HUES64 (cell line): Measurements from ENCODE around the gene EIF2B5.
A peak's percentile ranks its signal among the peaks of the same experiment; 100 is the strongest.
"Not testable (repeated sequence)": the region's sequence is repeated elsewhere in the genome, so short reads cannot be mapped to it uniquely, and the experiment has no call there.

ENCODE experiments used
- H3K27ac ChIP-seq: 2 replicates; pipeline ENCODE4 v1.7.0; 2013; ENCODE audit warnings: low read depth, low read length, inconsistent platforms
- H3K27me3 ChIP-seq: 2 replicates; pipeline ENCODE4 v1.6.1; 2013; ENCODE audit warnings: mild to moderate bottlenecking, low read length; ENCODE audit not compliant: insufficient read depth
- H3K36me3 ChIP-seq: 2 replicates; pipeline ENCODE4 v1.6.1; 2013; ENCODE audit warnings: mild to moderate bottlenecking, low read length; ENCODE audit not compliant: insufficient read depth
- H3K4me1 ChIP-seq: 2 replicates; pipeline ENCODE4 v1.6.1; 2013; ENCODE audit warnings: mild to moderate bottlenecking, low read length, moderate library complexity; ENCODE audit not compliant: insufficient read depth
- H3K4me3 ChIP-seq: 2 replicates; pipeline ENCODE4 v1.5.1; 2013; ENCODE audit warnings: mild to moderate bottlenecking, low read length, moderate library complexity
- H3K9ac ChIP-seq: 2 replicates; pipeline ENCODE4 v1.6.1; 2013; ENCODE audit warnings: mild to moderate bottlenecking, low read depth, low read length
- H3K9me3 ChIP-seq: 2 replicates; pipeline ENCODE4 v1.6.1; 2013; ENCODE audit warnings: low read depth, low read length; ENCODE audit not compliant: insufficient read depth
- WGBS: fragments of 150-250, 120-280 bp; methylation state at CpG from one replicate; pipeline ENCODE4 v1.1.7; 2013; ENCODE audit warnings: missing lambda C conversion rate; 5-methylcytosine and 5-hydroxymethylcytosine counted together

Gene EIF2B5

GRCh38 chr3:184148076-184148475 is 12.9 kb downstream of the EIF2B5 start:
- Histone ChIP-seq H3K36me3 (peaks cover 27% of the 10 kb centered on the region), H3K9me3 (no peaks in the 10 kb centered on the region), H3K27ac (no peak overlapping the region), H3K27me3 (no peaks in the 10 kb centered on the region), H3K9ac (no peak overlapping the region), H3K4me3 (no peak overlapping the region), H3K4me1 (no peaks in the 10 kb centered on the region)
- WGBS: 88% methylated on average over 1 of the region's 3 CpGs

DNA sequence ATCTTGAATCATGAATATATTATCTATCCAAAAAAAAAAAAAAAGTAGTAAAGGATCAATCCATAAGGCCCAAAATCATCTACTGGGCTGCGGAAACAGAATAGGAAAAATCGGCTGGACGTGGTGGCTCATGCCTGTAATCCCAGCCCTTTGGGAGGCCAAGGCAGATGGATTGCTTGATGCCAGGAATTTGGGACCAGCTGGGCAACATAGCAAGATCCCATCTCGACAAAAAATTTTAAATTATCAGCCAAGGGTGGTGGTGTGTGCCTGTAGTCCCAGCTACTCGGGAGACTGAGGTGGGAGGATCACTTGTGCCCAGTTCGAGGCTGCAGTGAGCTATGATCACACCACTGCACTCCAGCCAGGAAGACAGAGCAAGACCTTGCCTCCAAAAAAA is 14.0 kb downstream of the EIF2B5 start:
- Histone ChIP-seq H3K9ac (no peak overlapping the region), H3K4me1 (no peaks in the 10 kb centered on the region), H3K4me3 (no peak overlapping the region), H3K27ac (no peak overlapping the region), H3K9me3 (no peaks in the 10 kb centered on the region), H3K27me3 (no peaks in the 10 kb centered on the region), H3K36me3 (peaks cover 17% of the 10 kb centered on the region)
- 87% methylated on average over 6 of the region's 6 CpGs for WGBS

DNA sequence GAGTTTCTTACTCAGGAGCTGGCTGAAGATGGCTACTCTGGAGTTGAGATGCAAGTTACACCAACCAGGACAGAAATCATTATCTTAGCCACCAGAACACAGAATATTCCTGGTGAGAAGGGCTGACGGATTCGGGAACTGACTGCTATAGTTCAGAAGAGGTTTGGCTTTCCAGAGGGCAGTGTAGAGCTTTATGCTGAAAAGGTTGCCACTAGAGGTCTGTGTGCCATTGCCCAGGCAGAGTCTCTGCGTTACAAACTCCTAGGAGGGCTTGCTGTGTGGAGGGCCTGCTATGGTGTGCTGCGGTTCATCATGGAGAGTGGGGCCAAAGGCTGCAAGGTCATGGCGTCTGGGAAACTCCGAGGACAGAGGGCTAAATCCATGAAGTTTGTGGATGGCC is 14.6 kb downstream of the EIF2B5 start:
- H3K36me3 ChIP-seq: peaks cover 10% of the 10 kb centered on the region
- WGBS: 73% methylated on average over 6 of the region's 6 CpGs
- H3K27me3 ChIP-seq, H3K27ac ChIP-seq, H3K4me1 ChIP-seq, H3K9me3 ChIP-seq, H3K9ac ChIP-seq, H3K4me3 ChIP-seq: not testable (repeated sequence)

DNA sequence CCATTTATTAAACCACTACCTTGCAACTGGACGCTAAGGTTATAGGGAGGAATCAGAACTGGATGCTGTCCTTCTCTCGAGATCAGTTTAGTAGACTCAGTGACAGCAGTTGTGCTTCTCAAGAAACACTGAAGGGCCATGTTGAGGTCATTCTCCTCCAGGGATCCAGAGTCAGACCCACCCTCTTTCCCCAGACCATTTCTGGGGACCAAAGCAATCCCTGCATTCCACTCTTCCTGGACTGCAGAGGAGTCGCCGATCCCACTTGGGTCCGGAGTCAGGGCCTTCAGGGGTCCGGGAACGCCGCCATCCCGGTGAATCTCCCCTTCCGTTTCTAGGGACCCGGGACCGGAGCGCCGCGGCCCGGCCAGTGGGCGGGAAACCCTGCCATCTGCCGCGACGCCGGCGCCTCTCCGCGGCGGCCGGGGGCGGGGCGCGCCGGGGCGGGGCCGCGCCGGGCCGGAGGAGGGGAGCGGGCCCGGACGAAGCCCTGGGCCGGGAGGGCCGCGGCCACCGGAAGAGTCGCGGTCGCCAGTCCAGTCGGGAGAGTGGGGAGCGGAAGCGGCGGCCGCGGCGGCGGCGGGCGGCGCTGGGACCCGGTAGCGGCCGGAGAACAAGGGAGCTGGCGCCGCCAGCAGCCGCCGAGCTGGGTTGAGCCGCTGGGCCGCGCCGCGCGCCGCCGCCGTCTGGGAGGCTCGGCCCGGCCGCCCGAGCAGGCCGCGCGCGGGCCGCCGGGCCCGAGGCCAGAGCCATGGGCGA is 19.9 kb downstream of the EIF2B5 start, which contains the start of gene DVL3:
DVL3 (plus strand) TSS at position 493 of the 759 bp plus-strand sequence; CDS start at position 752, 259 bp downstream.
- H3K27ac ChIP-seq: peak within 1 kb of the TSS; percentile 84
- peak within 1 kb of the TSS; percentile 88 for H3K4me3 ChIP-seq
- peaks cover 9% of the 10 kb centered on the region; the same call in 1 of the 2 replicates for H3K4me1 ChIP-seq
- under 1% methylated on average over 84 of the region's 84 CpGs for WGBS
- H3K9me3 ChIP-seq: no peaks in the 10 kb centered on the region
- peak within 1 kb of the TSS; percentile 78 for H3K9ac ChIP-seq
- H3K36me3 ChIP-seq: 0 out of 2 replicates have a peak, but pooled peaks cover 3% of the 10 kb centered on the region
- no peaks in the 10 kb centered on the region for H3K27me3 ChIP-seq

GRCh38 chr3:184155644-184156521 is 20.7 kb downstream of the EIF2B5 start:
- H3K27ac ChIP-seq: peak overlapping the region; percentile 84
- H3K36me3 ChIP-seq: peaks cover 6% of the 10 kb centered on the region; the same call in 1 of the 2 replicates
- H3K4me3 ChIP-seq: peak overlapping the region; percentile 88
- H3K4me1 ChIP-seq: peaks cover 9% of the 10 kb centered on the region; the same call in 1 of the 2 replicates
- WGBS: under 1% methylated on average over 46 of the region's 47 CpGs
- H3K9me3 ChIP-seq: no peaks in the 10 kb centered on the region
- H3K27me3 ChIP-seq: no peaks in the 10 kb centered on the region
- H3K9ac ChIP-seq: peak overlapping the region; percentile 78

- Histone ChIP-seq H3K4me3 (peak overlapping the region; percentile 88), H3K9ac (peak overlapping the region; percentile 44), H3K9me3 (no peaks in the 10 kb centered on the region), H3K36me3 (peaks cover 6% of the 10 kb centered on the region; the same call in 1 of the 2 replicates), H3K27me3 (no peaks in the 10 kb centered on the region), H3K4me1 (peaks cover 9% of the 10 kb centered on the region; the same call in 1 of the 2 replicates), H3K27ac (peak overlapping the region; percentile 84)
- 4% methylated on average over 5 of the region's 6 CpGs for WGBS
Observed at GRCh38 chr3:184156522-184156955, 21.4 kb downstream of the EIF2B5 start.

DNA sequence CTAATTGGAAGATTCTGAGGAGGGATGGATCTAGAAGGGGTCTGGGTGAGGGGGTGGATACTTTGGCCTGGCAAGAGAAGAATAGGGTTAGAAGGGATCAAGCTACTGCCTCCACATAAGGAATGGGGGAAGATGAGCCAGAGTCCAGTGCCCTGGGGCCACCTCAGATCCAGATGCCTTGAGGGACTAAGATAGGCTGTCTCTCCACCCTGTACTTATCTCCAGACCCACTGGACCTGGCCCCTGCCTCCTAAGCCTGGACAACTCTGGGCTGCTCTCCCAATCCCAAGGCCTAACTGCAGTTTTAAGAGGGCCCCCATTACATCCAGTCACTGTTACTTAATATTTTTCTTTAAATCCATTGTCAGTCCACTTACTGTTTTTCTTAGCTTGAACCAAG is 22.0 kb downstream of the EIF2B5 start:
- Histone ChIP-seq H3K4me3 (peak overlapping the region; percentile 88), H3K27me3 (no peaks in the 10 kb centered on the region), H3K9ac (peak overlapping the region; percentile 44), H3K9me3 (no peaks in the 10 kb centered on the region), H3K27ac (no peak overlapping the region), H3K4me1 (peaks cover 9% of the 10 kb centered on the region; the same call in 1 of the 2 replicates), H3K36me3 (peaks cover 10% of the 10 kb centered on the region; the same call in 1 of the 2 replicates)

- Histone ChIP-seq H3K27me3 (no peaks in the 10 kb centered on the region), H3K36me3 (peaks cover 12% of the 10 kb centered on the region; the same call in 1 of the 2 replicates), H3K9me3 (no peaks in the 10 kb centered on the region), H3K9ac (no peak overlapping the region), H3K27ac (no peak overlapping the region), H3K4me1 (peaks cover 9% of the 10 kb centered on the region; the same call in 1 of the 2 replicates), H3K4me3 (no peak overlapping the region)
- 92% methylated on average over 4 of the region's 4 CpGs for WGBS
Observed at GRCh38 chr3:184158404-184158803, 23.2 kb downstream of the EIF2B5 start.

DNA sequence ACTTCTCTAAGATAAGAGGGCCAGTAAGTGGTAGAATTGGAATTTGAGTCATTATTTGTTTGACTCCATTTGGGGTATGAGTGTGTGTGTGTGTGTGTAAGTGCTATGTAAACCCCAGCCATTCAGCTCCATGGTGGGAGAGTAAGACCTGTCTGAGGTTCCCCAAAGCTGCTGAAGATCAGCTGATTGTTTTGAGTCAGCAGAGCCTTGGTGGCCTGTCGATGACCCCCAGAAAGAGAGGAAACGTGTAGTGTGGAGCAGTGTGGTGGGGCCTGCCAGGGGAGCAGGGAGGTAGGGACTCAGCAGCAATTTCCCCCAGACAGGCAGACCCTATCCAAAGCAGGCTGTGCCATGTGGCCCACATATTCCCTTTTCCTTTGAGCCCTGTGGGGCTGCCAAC is 25.3 kb downstream of the EIF2B5 start:
- Histone ChIP-seq H3K4me1 (peaks cover 9% of the 10 kb centered on the region; the same call in 1 of the 2 replicates), H3K4me3 (no peak overlapping the region), H3K9ac (no peak overlapping the region), H3K36me3 (peaks cover 33% of the 10 kb centered on the region), H3K27ac (no peak overlapping the region), H3K27me3 (no peaks in the 10 kb centered on the region), H3K9me3 (no peaks in the 10 kb centered on the region)
- 84% methylated on average over 2 of the region's 2 CpGs for WGBS

- H3K9ac ChIP-seq, H3K4me3 ChIP-seq, H3K27me3 ChIP-seq, H3K27ac ChIP-seq, H3K9me3 ChIP-seq, H3K4me1 ChIP-seq: not testable (repeated sequence)
- 96% methylated on average over 8 of the region's 8 CpGs for WGBS
- H3K36me3 ChIP-seq: peaks cover 55% of the 10 kb centered on the region
Observed at GRCh38 chr3:184162571-184163070, 27.5 kb downstream of the EIF2B5 start.
